H9 (cell line): ENCODE measurements around the gene TMEM44. TPM values are rescaled to one million over a fixed set of nuclear protein-coding genes. Genes with fewer than 3 reads are reported as not detected.

ENCODE experiments used
- DNase-seq: peaks from one replicate; pipeline ENCODE4 v3.0.0-alpha.2; 2017
- H2AFZ ChIP-seq: one replicate; pipeline ENCODE4 v1.6.1; 2013; ENCODE audit warnings: mild to moderate bottlenecking, low read length, control low read depth, moderate library complexity
- H2AK5ac ChIP-seq: 2 replicates; pipeline ENCODE4 v1.6.1; 2013; ENCODE audit warnings: low read length, control low read depth, mixed read lengths; ENCODE audit not compliant: insufficient read length
- H2BK120ac ChIP-seq: one replicate; pipeline ENCODE4 v1.6.1; 2013; ENCODE audit warnings: low read depth, mild to moderate bottlenecking, low read length, control low read depth, inconsistent platforms; ENCODE audit not compliant: poor library complexity, severe bottlenecking
- H2BK12ac ChIP-seq: 2 replicates; pipeline ENCODE4 v1.6.1; 2013; ENCODE audit warnings: low read length, control low read depth, mixed read lengths, low read depth; ENCODE audit not compliant: insufficient read length
- H2BK15ac ChIP-seq: 2 replicates; pipeline ENCODE4 v1.6.1; 2013; ENCODE audit warnings: low read depth, low read length, control low read depth
- H2BK20ac ChIP-seq: one replicate; pipeline ENCODE4 v1.6.1; 2013; ENCODE audit warnings: low read depth, mild to moderate bottlenecking, low read length, control low read depth, inconsistent platforms; ENCODE audit not compliant: poor library complexity, severe bottlenecking
- H2BK5ac ChIP-seq: 2 replicates; pipeline ENCODE4 v1.6.1; 2013; ENCODE audit warnings: low read length, control low read depth, mixed read lengths; ENCODE audit not compliant: insufficient read length
- H3K14ac ChIP-seq: 2 replicates; pipeline ENCODE4 v1.6.1; 2013; ENCODE audit warnings: low read length, control low read depth; ENCODE audit not compliant: insufficient read depth
- H3K18ac ChIP-seq: 2 replicates; pipeline ENCODE4 v1.6.1; 2013; ENCODE audit warnings: low read depth, mild to moderate bottlenecking, mixed read lengths, low read length, control low read depth; ENCODE audit not compliant: insufficient read length
- H3K23ac ChIP-seq: 2 replicates; pipeline ENCODE4 v1.6.1; 2013; ENCODE audit warnings: low read length, control low read depth, mixed read lengths, low read depth; ENCODE audit not compliant: insufficient read length
- H3K23me2 ChIP-seq: 2 replicates; pipeline ENCODE4 v1.6.1; 2013; ENCODE audit warnings: low read depth, mild to moderate bottlenecking, mixed read lengths, low read length, control low read depth; ENCODE audit not compliant: insufficient read length, poor library complexity, severe bottlenecking
- H3K27ac ChIP-seq: 2 replicates; pipeline ENCODE4 v1.5.1; 2013; ENCODE audit warnings: low read length, control low read depth, mixed read lengths, low read depth; ENCODE audit not compliant: insufficient read length
- H3K27me3 ChIP-seq: 2 replicates; pipeline ENCODE4 v1.6.1; 2013; ENCODE audit warnings: low read length, control low read depth, inconsistent platforms; ENCODE audit not compliant: insufficient read depth
- H3K4ac ChIP-seq: 2 replicates; pipeline ENCODE4 v1.6.1; 2013; ENCODE audit warnings: low read depth, mild to moderate bottlenecking, control low read depth, inconsistent platforms, low read length, moderate library complexity
- H3K4me1 ChIP-seq: 2 replicates; pipeline ENCODE4 v1.6.1; 2013; ENCODE audit warnings: low read length, control low read depth, inconsistent platforms; ENCODE audit not compliant: insufficient read depth
- H3K4me2 ChIP-seq: 2 replicates; pipeline ENCODE4 v1.6.1; 2013; ENCODE audit warnings: low read length, control low read depth, mixed read lengths; ENCODE audit not compliant: insufficient read length, insufficient read depth
- H3K56ac ChIP-seq: 2 replicates; pipeline ENCODE4 v1.6.1; 2013; ENCODE audit warnings: low read depth, mild to moderate bottlenecking, mixed read lengths, low read length, control low read depth; ENCODE audit not compliant: insufficient read length
- H3K79me1 ChIP-seq: 2 replicates; pipeline ENCODE4 v1.6.1; 2013; ENCODE audit warnings: low read depth, mild to moderate bottlenecking, moderate library complexity, low read length, control low read depth, inconsistent platforms; ENCODE audit not compliant: insufficient read depth, poor library complexity, severe bottlenecking
- H3K79me2 ChIP-seq: 2 replicates; pipeline ENCODE4 v1.6.1; 2013; ENCODE audit warnings: low read length, control low read depth, inconsistent platforms; ENCODE audit not compliant: insufficient read depth
- H3K9ac ChIP-seq: 2 replicates; pipeline ENCODE4 v1.6.1; 2013; ENCODE audit warnings: low read length, control low read depth, mixed read lengths; ENCODE audit not compliant: insufficient read length; ENCODE audit errors: extremely low read depth
- H3K9me3 ChIP-seq: one replicate; pipeline ENCODE4 v1.6.1; 2013; ENCODE audit warnings: low read depth, low read length, inconsistent platforms; ENCODE audit not compliant: control insufficient read depth
- H3T11ph ChIP-seq: one replicate; pipeline ENCODE4 v1.6.1; 2013; ENCODE audit warnings: mild to moderate bottlenecking, low read length, control low read depth, inconsistent platforms
- H4K20me1 ChIP-seq: one replicate; pipeline ENCODE4 v1.6.1; 2013; ENCODE audit not compliant: control insufficient read depth, insufficient read length, insufficient read depth
- H4K5ac ChIP-seq: 2 replicates; pipeline ENCODE4 v1.6.1; 2013; ENCODE audit warnings: low read depth, mild to moderate bottlenecking, mixed read lengths, low read length, control low read depth; ENCODE audit not compliant: insufficient read length
- H4K8ac ChIP-seq: replicated peaks from 2 replicates; pipeline ENCODE4 v1.6.1; 2013; ENCODE audit warnings: low read length, control low read depth, mixed read lengths, low read depth; ENCODE audit not compliant: insufficient read length
- H4K91ac ChIP-seq: 2 replicates; pipeline ENCODE4 v1.6.1; 2013; ENCODE audit warnings: low read depth, mild to moderate bottlenecking, moderate library complexity, mixed read lengths, low read length, control low read depth; ENCODE audit not compliant: insufficient read length
- H3K27ac Mint-ChIP-seq, 3 experiments: 2 replicates in 2 of 3; 3 replicates in 1 of 3; pipeline ENCODE4 v1.8.0; 2020 to 2021; ENCODE audit warnings: mixed read lengths in 3 of 3, mild to moderate bottlenecking in 1 of 3, moderate library complexity in 1 of 3
- H3K27me3 Mint-ChIP-seq: 2 replicates; pipeline ENCODE4 v1.8.0; 2021; ENCODE audit warnings: low read depth, mild to moderate bottlenecking, moderate library complexity, mixed read lengths
- H3K36me3 Mint-ChIP-seq, 3 experiments: 2 replicates in 2 of 3; 3 replicates in 1 of 3; pipeline ENCODE4 v1.8.0; 2020 to 2021; ENCODE audit warnings: low read depth in 3 of 3, mixed read lengths in 3 of 3; ENCODE audit not compliant: insufficient read depth in 1 of 3
- H3K4me1 Mint-ChIP-seq, 2 experiments: 2 replicates each; pipeline ENCODE4 v1.8.0; 2020; ENCODE audit warnings: mixed read lengths in 2 of 2
- H3K4me3 Mint-ChIP-seq, 2 experiments: 2 replicates in 1 of 2; 3 replicates in 1 of 2; pipeline ENCODE4 v1.8.0; 2020 to 2021; ENCODE audit warnings: mild to moderate bottlenecking in 2 of 2, mixed read lengths in 2 of 2, moderate library complexity in 1 of 2
- H3K9me3 Mint-ChIP-seq, 2 experiments: 2 replicates in 1 of 2; 3 replicates in 1 of 2; pipeline ENCODE4 v1.8.0; 2020; ENCODE audit warnings: mild to moderate bottlenecking in 2 of 2, mixed read lengths in 2 of 2, moderate library complexity in 1 of 2
- WGBS: extraction: QIAGEN DNeasy Blood & Tissue Kit; methylation state at CpG from one replicate; pipeline ENCODE4 v1.1.7; 2013; ENCODE audit warnings: missing lambda C conversion rate, low lambda C conversion rate, mixed read lengths; ENCODE audit not compliant: insufficient read length; ENCODE audit errors: extremely low coverage; 5-methylcytosine and 5-hydroxymethylcytosine counted together
- total RNA-seq: library from RNA; stranded (reverse); gene quantifications from 2 replicates; pipeline ENCODE4 v1.2.1, GENCODE V29; 2021
- TF ChIP-seq, protein P1 (sequence below): fragments of 200-600 bp; sonication (generic); conservative IDR thresholded peaks from 3 replicates; pipeline ENCODE4 v1.8.0; 2021; ENCODE audit warnings: antibody characterized with exemption, mild to moderate bottlenecking

TMEM44 gene
- total RNA-seq, 1 experiment from 2014 or later = 19.8 TPM

DNA sequence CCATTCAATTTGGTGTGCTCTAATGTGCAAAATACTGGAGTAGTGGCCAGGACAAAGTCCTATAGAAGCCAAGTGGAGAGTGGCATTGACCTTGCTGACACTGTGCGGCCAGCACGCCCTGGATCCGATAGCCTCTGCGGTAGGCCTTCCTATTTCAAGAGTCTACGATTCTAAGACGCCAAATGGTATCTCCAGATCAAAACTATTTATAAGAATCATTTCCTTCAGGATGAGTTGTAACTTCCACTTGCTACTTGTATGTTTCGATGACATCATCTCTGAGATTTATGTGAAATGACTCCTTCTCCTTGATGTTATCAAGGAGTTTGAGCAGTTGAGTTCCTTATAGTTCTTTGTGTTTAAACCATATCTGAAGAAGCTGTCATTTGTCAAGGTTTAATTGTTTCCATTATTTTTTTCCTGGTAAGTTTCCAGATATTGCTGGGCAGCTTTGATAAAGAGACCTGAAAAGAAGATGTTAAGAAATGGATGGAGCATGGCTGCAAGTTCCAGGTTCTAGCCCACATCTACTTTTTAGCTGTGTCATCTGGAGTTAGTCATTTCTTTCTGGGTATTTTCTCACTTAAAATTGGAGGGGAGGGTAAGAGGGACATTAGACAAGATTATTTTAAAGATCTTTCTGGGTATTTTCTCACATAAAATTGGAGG is 71.8 kb downstream of the TMEM44 start:
- no peak overlapping the region for H3K56ac ChIP-seq
- no peaks in the 10 kb centered on the region for H3K79me1 ChIP-seq
- Mint-ChIP-seq H3K9me3 (no peaks in the 10 kb centered on the region), H3K27me3 (peaks cover 7% of the 10 kb centered on the region), H3K4me3 (no peak overlapping the region), H3K4me1 (peaks cover 23 to 27% of the 10 kb centered on the region in 2 experiments), H3K36me3 (no peaks in the 10 kb centered on the region), H3K27ac (no peak overlapping the region)
- TF ChIP-seq, protein P1, sequence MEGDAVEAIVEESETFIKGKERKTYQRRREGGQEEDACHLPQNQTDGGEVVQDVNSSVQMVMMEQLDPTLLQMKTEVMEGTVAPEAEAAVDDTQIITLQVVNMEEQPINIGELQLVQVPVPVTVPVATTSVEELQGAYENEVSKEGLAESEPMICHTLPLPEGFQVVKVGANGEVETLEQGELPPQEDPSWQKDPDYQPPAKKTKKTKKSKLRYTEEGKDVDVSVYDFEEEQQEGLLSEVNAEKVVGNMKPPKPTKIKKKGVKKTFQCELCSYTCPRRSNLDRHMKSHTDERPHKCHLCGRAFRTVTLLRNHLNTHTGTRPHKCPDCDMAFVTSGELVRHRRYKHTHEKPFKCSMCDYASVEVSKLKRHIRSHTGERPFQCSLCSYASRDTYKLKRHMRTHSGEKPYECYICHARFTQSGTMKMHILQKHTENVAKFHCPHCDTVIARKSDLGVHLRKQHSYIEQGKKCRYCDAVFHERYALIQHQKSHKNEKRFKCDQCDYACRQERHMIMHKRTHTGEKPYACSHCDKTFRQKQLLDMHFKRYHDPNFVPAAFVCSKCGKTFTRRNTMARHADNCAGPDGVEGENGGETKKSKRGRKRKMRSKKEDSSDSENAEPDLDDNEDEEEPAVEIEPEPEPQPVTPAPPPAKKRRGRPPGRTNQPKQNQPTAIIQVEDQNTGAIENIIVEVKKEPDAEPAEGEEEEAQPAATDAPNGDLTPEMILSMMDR = no peak
- no peak overlapping the region for H4K91ac ChIP-seq
- no peak overlapping the region for H4K8ac ChIP-seq
- DNase-seq = no peak
- H3K18ac ChIP-seq = no peak overlapping the region
- H3T11ph ChIP-seq = no peak overlapping the region
- no peak overlapping the region for H3K23ac ChIP-seq
- no peak overlapping the region for H3K9ac ChIP-seq
- H3K79me2 ChIP-seq = no peaks in the 10 kb centered on the region
- no CpG with 5 or more reads among the region's 7 CpGs for WGBS
- H2BK15ac ChIP-seq = no peak overlapping the region
- H3K27me3 ChIP-seq = no peaks in the 10 kb centered on the region
- no peaks in the 10 kb centered on the region for H4K20me1 ChIP-seq
- no peak overlapping the region for H3K14ac ChIP-seq
- peaks cover 4% of the 10 kb centered on the region; the same call in 1 of the 2 replicates for H3K4me1 ChIP-seq
- no peak overlapping the region for H3K27ac ChIP-seq
- no peak overlapping the region for H2AFZ ChIP-seq
- H3K9me3 ChIP-seq = no peaks in the 10 kb centered on the region
- H2AK5ac ChIP-seq = no peak overlapping the region
- H3K23me2 ChIP-seq = no peaks in the 10 kb centered on the region
- no peak overlapping the region for H2BK120ac ChIP-seq
- no peak overlapping the region for H2BK12ac ChIP-seq
- H2BK5ac ChIP-seq = no peak overlapping the region
- no peak overlapping the region for H4K5ac ChIP-seq
- H2BK20ac ChIP-seq = no peak overlapping the region
- no peak overlapping the region for H3K4ac ChIP-seq
- no peak overlapping the region for H3K4me2 ChIP-seq
